PC-9 (cell line): ENCODE data around the gene CCDC24. TPM values are rescaled to one million over a fixed set of nuclear protein-coding genes. Genes with fewer than 3 reads are reported as not detected.

Experiments
- BruUV-seq: library from RNA; stranded (reverse); fragments of 400-500 nt; replicated peaks from 2 replicates; lab custom pipeline; 2021; lab: Mats Ljungman, UMichigan
- CTCF ChIA-PET: fragments of 300-600 bp; sonication (Branson Sonifier 250); formaldehyde crosslinking; loops from one replicate; lab custom pipeline; 2022; ENCODE audit warnings: antibody characterized with exemption; lab: Charles Lee
- POLR2A ChIA-PET: fragments of 300-600 bp; sonication (Branson Sonifier 250); formaldehyde crosslinking; loops from one replicate; lab custom pipeline; 2022; ENCODE audit warnings: antibody characterized with exemption; ENCODE audit not compliant: unreplicated experiment; lab: Charles Lee
- DNase-seq, 2 experiments: peaks; one replicate each; pipeline versions ENCODE4 v3.0.0 to v3.0.0-alpha.2; 2015 to 2022; ENCODE audit warnings: mixed read lengths in 1 of 2
- H2AFZ ChIP-seq: fragments of 200-600 bp; sonication (generic); 2 replicates; pipeline ENCODE4 v1.8.1; 2017; ENCODE audit warnings: antibody characterized with exemption
- H3F3A ChIP-seq: fragments of 200-600 bp; sonication (generic); 2 replicates; pipeline ENCODE4 v1.8.1; 2017; ENCODE audit warnings: antibody characterized with exemption, mild to moderate bottlenecking, low read depth; ENCODE audit not compliant: insufficient read depth
- H3K27ac ChIP-seq: fragments of 200-600 bp; sonication (generic); 2 replicates; pipeline ENCODE4 v1.6.1; 2016; ENCODE audit warnings: mixed run types
- H3K27me3 ChIP-seq: fragments of 200-600 bp; sonication (generic); 2 replicates; pipeline ENCODE4 v1.6.1; 2016; ENCODE audit warnings: low read depth, mixed run types; ENCODE audit not compliant: insufficient read depth
- H3K36me3 ChIP-seq: fragments of 200-600 bp; sonication (generic); 2 replicates; pipeline ENCODE4 v1.6.1; 2016; ENCODE audit warnings: low read depth, mixed run types
- H3K4me1 ChIP-seq: fragments of 200-600 bp; sonication (generic); replicated peaks from 2 replicates; pipeline ENCODE4 v1.6.1; 2016; ENCODE audit warnings: mixed run types; ENCODE audit not compliant: insufficient read depth
- H3K4me2 ChIP-seq: fragments of 200-600 bp; sonication (generic); 2 replicates; pipeline ENCODE4 v1.6.1; 2017; ENCODE audit warnings: mixed run types
- H3K4me3 ChIP-seq: fragments of 200-600 bp; sonication (generic); 2 replicates; pipeline ENCODE4 v1.6.1; 2016; ENCODE audit warnings: mixed run types
- H3K79me2 ChIP-seq: fragments of 200-600 bp; sonication (generic); 2 replicates; pipeline ENCODE4 v1.6.1; 2017; ENCODE audit warnings: low read depth, mixed run types
- H3K9me2 ChIP-seq: fragments of 200-600 bp; sonication (generic); 2 replicates; pipeline ENCODE4 v1.8.1; 2017; ENCODE audit warnings: mild to moderate bottlenecking; ENCODE audit not compliant: insufficient read depth
- H3K9me3 ChIP-seq: fragments of 200-600 bp; sonication (generic); 2 replicates; pipeline ENCODE4 v1.8.1; 2016; ENCODE audit warnings: low read depth; ENCODE audit not compliant: insufficient read depth
- H4K20me1 ChIP-seq: fragments of 200-600 bp; sonication (generic); 2 replicates; pipeline ENCODE4 v1.8.1; 2017; ENCODE audit not compliant: insufficient read depth
- CTCF ChIP-seq: fragments of 200-600 bp; sonication (generic); conservative IDR thresholded peaks from 2 replicates; pipeline ENCODE4 v1.6.1; 2017; ENCODE audit warnings: mixed run types, antibody characterized with exemption, mild to moderate bottlenecking, moderate library complexity
- EZH2 ChIP-seq: fragments of 200-600 bp; sonication (generic); IDR thresholded peaks from 2 replicates; pipeline ENCODE4 v1.8.0; 2017; ENCODE audit warnings: antibody characterized with exemption, low read depth
- intact Hi-C: fragments of 100-400 bp; cut with micrococcal nuclease; formaldehyde crosslinking; loops from one replicate; pipeline ENCODE4 v1.10.0; 2022; ENCODE audit not compliant: unreplicated experiment
- total RNA-seq: library from RNA; stranded (reverse); gene quantifications from 2 replicates; pipeline ENCODE4 v1.2.3, GENCODE V29; 2021

The CCDC24 gene
- total RNA-seq, 1 experiment from 2014 or later = 47.9 TPM

DNA sequence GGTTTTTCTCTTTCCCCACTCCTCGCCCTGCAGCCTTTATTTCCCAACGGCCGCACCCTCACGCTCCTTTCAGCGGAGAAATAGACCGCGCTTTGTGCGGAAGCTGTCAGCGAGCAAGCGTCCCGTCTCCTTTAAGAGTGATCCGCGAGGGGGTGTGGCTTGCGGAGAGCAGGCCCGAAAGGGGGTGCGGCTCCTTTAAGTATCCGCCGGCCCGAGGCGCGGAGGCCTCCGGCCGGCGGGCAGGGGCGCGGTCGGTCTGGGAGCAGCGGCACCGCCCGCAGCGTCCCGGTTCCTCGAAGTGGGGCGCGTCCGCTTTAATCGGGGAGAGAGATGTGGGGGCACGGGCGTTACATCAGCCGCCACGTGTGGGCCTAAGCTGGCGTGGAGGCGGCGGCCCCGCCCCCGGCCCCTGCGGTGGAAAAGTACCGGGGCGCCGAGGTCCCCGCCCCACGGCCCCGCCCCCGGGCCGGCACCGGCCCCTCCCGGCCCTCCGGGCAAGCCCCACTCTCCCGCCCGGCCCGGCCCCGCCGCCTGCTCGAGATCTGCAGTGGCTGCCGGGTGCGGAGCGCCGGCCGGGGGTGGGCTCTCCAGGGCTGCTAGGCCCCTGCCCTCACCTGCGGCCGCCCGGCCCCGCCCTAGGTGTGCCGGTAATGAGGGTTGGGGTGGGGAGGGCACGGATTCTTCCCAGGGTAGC, 38.7 kb downstream of the CCDC24 start:
- POLR2A ChIA-PET = interaction anchor here (0.6 to 0.8 kb wide), 3 partner anchors 42 to 702 kb away, joined by 3 to 5 read pairs (median 4); no protein-coding TSS in a partner anchor
- Histone ChIP-seq H3K9me3 (no peaks in the 10 kb centered on the region), H3K27me3 (no peaks in the 10 kb centered on the region), H3F3A (peaks cover 71% of the 10 kb centered on the region), H3K27ac (peak overlapping the region; percentile 91), H3K9me2 (no peaks in the 10 kb centered on the region), H3K4me2 (peak overlapping the region; percentile 99), H3K36me3 (peaks cover 14% of the 10 kb centered on the region), H3K79me2 (peaks cover 39% of the 10 kb centered on the region), H3K4me3 (peak overlapping the region; percentile 97), H3K4me1 (peaks cover 57% of the 10 kb centered on the region), H4K20me1 (peaks cover 4% of the 10 kb centered on the region; the same call in 1 of the 2 replicates), H2AFZ (0 out of 2 replicates have a peak overlapping the region, but pooled peaks have one; percentile 48)
- no TSS peak for BruUV-seq
- TF ChIP-seq EZH2 = no peak
- TF ChIP-seq CTCF = no peak
- intact Hi-C loops = loop anchor here (1.0 to 10.0 kb wide), 7 partner anchors 38 to 775 kb away; partner anchors contain the start of genes ARMH1, BTBD19, CCDC24 and DYNLT4
- CTCF ChIA-PET = interaction anchor here (0.5 kb wide), 1 partner anchor 18 kb away, joined by 4 read pairs; no protein-coding TSS in a partner anchor
- peak; percentile 80 to 93 for DNase-seq

GRCh38 chr1:44030605-44031251, 39.3 kb downstream of the CCDC24 start:
- Histone ChIP-seq H3F3A (peaks cover 64% of the 10 kb centered on the region), H3K79me2 (peaks cover 39% of the 10 kb centered on the region), H3K27me3 (no peaks in the 10 kb centered on the region), H3K9me2 (no peaks in the 10 kb centered on the region), H3K27ac (peak overlapping the region; percentile 91), H3K36me3 (peaks cover 14% of the 10 kb centered on the region), H3K4me2 (peak overlapping the region; percentile 99), H3K4me3 (peak overlapping the region; percentile 97), H3K4me1 (peaks cover 50% of the 10 kb centered on the region), H3K9me3 (no peaks in the 10 kb centered on the region), H4K20me1 (no peaks in the 10 kb centered on the region), H2AFZ (peak overlapping the region; percentile 68)
- intact Hi-C loops = loop anchor here (1.0 to 10.0 kb wide), 7 partner anchors 38 to 774 kb away; partner anchors contain the start of genes ARMH1, BTBD19, CCDC24 and DYNLT4
- TF ChIP-seq EZH2 = no peak
- TF ChIP-seq CTCF = no peak; the same call in 1 of the 2 replicates
- no peak for DNase-seq
- BruUV-seq = no TSS peak
- ChIA-PET CTCF (interaction anchor here (0.6 kb wide), 2 partner anchors 178 to 193 kb away, joined by 7 read pairs; no protein-coding TSS in a partner anchor), POLR2A (interaction anchor here (0.6 to 0.8 kb wide), 4 partner anchors 58 to 823 kb away, joined by 3 to 5 read pairs (median 4); no protein-coding TSS in a partner anchor)
